Ovary (tissue), 9 donors: ENCODE data around the gene EYA2. TPM values are rescaled to one million over a fixed set of nuclear protein-coding genes. Genes with fewer than 3 reads are reported as not detected.

ENCODE experiments used
- DNase-seq, 5 donors: peaks; one replicate each; pipeline ENCODE4 v3.0.0-alpha.2; 2019 to 2020
- H3K27ac ChIP-seq, 2 donors: fragments of 200-600 bp; one replicate each; pipeline versions ENCODE4 v1.5.1 to v1.8.0; 2019 to 2022
- H3K27me3 ChIP-seq: fragments of 200-600 bp; one replicate; pipeline ENCODE4 v1.8.0; 2022
- H3K36me3 ChIP-seq: fragments of 200-600 bp; sonication (generic); one replicate; pipeline ENCODE4 v1.5.1; 2019
- H3K4me1 ChIP-seq: one replicate; pipeline ENCODE4 v1.8.1; 2013; ENCODE audit warnings: mild to moderate bottlenecking, moderate library complexity; ENCODE audit not compliant: insufficient read depth
- H3K4me3 ChIP-seq: fragments of 200-600 bp; sonication (generic); one replicate; pipeline ENCODE4 v1.5.1; 2017
- H3K9me3 ChIP-seq, 2 donors: fragments of 200-600 bp in 1 of 2; sonication (generic) in 1 of 2; one replicate each; pipeline versions ENCODE4 v1.5.1 to v1.8.1; 2013 to 2019; ENCODE audit warnings: mild to moderate bottlenecking in 1 of 2, moderate library complexity in 1 of 2
- CTCF ChIP-seq, 3 donors: fragments of 450-650 bp in 2 of 3; fragments of 200-600 bp in 1 of 3; IDR thresholded peaks; one replicate each; pipeline versions ENCODE4 v1.5.1 to v1.8.0; 2016 to 2022; ENCODE audit warnings: antibody characterized with exemption in 3 of 3, mild to moderate bottlenecking in 1 of 3
- EP300 ChIP-seq: sonication (generic); formaldehyde crosslinking; IDR thresholded peaks from one replicate; pipeline ENCODE4 v1.6.1; 2017; ENCODE audit warnings: antibody characterized with exemption
- POLR2A ChIP-seq: fragments of 450-650 bp; IDR thresholded peaks from one replicate; pipeline ENCODE4 v1.6.1; 2017; ENCODE audit warnings: antibody characterized with exemption, mild to moderate bottlenecking, moderate library complexity
- whole genome bisulfite sequencing, 3 donors: extraction: QIAGEN DNeasy Blood & Tissue Kit in 1 of 3; methylation state at CpG; one replicate each; pipeline versions ENCODE4 v1.1.5 to v1.1.7; 2013 to 2017; 5-methylcytosine and 5-hydroxymethylcytosine counted together
- intact Hi-C, 4 donors: fragments of 100-400 bp; cut with DNase I; formaldehyde crosslinking; loops; one replicate each; pipeline versions ENCODE4 v1.11.0 to v1.15.1; 2022 to 2023
- polyA plus RNA-seq, 2 donors: library from polyadenylated mRNA; stranded (reverse); fragments of 200-250 nt in 1 of 2; fragments of 350-450 nt in 1 of 2; fragmentation: Illumina TruSeq in 1 of 2; extraction: RNeasy Lipid Tissue Mini Kit (QIAGEN cat#74804) in 1 of 2; gene quantifications; one replicate each; pipeline ENCODE4 v1.2.3, GENCODE V29; 2013 to 2014
- total RNA-seq, 7 donors: library from RNA; depleted of rRNA in 2 of 7; stranded (reverse); fragments of >200 nt in 2 of 7; fragmentation: NEBNext Ultra II Directional in 3 of 7; extraction: Animal tissue kit (Norgen Biotek cat#: 25700) in 3 of 7; gene quantifications; one replicate each; pipeline versions ENCODE4 v1.1.0 to v1.2.4, GENCODE V29; 2016 to 2023
- donor health status: DM: no; HTN: no; CAD: no; lungs with moderate emphysema.
- donor health status: DM: no; HTN: no; CAD: no.
- donor health status: Bipolar disorder and iron deficiency.
- donor health status: DM: yes; HTN: yes; CAD: no.
- donor health status: DM: no; HTN: no; CAD: no.
- donor health status: DM: yes; HTN: yes; CAD: no.

EYA2 gene
- total and polyA plus RNA-seq, 9 donors, result 0.18 to 7.6 (median 1.7) TPM

- no peak for DNase-seq
- WGBS, 3 donors, result 85 to 95% (median 87%) methylated on average over 3 of the region's 3 CpGs
- intact Hi-C loops, result loop anchor here in 2 of 4 donors (5.0 to 10.0 kb wide), 2 partner anchors 407 to 424 kb away; no protein-coding TSS in a partner anchor
- Histone ChIP-seq H3K4me3 (no peak overlapping the region), H3K9me3 (no peaks in the 10 kb centered on the region), H3K36me3 (no peaks in the 10 kb centered on the region), H3K4me1 (no peaks in the 10 kb centered on the region), H3K27ac (no peak overlapping the region), H3K27me3 (no peaks in the 10 kb centered on the region)
- no peak for TF ChIP-seq EP300
- no peak for TF ChIP-seq POLR2A
- TF ChIP-seq CTCF (IDR thresholded peaks at IDR 0.05), result no peak
Measured at GRCh38 chr20:47198254-47198671, 303.6 kb downstream of the EYA2 start.

DNA sequence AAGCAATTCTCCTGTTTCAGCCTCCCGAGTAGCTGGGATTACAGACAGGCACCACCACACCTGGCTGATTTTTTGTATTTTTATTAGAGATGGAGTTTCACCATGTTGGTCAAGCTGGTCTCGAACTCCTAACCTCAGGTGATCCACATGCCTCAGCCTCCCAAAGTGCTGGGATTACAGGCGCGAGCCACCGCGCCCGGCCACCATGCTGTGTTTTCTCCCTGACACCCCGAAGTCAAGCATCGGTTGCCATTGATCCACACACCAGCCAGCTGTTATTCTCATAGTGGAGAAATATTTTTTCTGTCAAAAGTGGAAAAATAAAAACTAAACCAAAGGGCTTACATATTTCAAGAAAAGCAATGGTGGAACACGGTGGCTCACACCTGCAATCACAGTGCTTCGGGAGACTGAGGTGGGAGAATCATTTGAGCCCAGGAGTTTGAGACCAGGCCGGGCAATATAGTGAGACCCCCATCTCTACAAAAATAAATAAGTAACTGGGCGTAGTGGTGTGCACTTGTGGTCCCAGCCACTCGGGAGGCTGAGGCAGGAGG lies 304.4 kb downstream of the EYA2 start:
- intact Hi-C loops, result loop anchor here in 2 of 4 donors (5.0 to 10.0 kb wide), 2 partner anchors 406 to 423 kb away; no protein-coding TSS in a partner anchor
- H3K4me3 ChIP-seq, result no peak overlapping the region
- WGBS, 3 donors, result 90% methylated on average over 14 of the region's 14 CpGs
- H3K27ac ChIP-seq, result no peak overlapping the region
- no peaks in the 10 kb centered on the region for H3K9me3 ChIP-seq
- TF ChIP-seq CTCF (IDR thresholded peaks at IDR 0.05) (no peak), EP300 (no peak), POLR2A (no peak)
- no peaks in the 10 kb centered on the region for H3K4me1 ChIP-seq
- no peaks in the 10 kb centered on the region for H3K36me3 ChIP-seq
- DNase-seq, result no peak
- no peaks in the 10 kb centered on the region for H3K27me3 ChIP-seq

DNA sequence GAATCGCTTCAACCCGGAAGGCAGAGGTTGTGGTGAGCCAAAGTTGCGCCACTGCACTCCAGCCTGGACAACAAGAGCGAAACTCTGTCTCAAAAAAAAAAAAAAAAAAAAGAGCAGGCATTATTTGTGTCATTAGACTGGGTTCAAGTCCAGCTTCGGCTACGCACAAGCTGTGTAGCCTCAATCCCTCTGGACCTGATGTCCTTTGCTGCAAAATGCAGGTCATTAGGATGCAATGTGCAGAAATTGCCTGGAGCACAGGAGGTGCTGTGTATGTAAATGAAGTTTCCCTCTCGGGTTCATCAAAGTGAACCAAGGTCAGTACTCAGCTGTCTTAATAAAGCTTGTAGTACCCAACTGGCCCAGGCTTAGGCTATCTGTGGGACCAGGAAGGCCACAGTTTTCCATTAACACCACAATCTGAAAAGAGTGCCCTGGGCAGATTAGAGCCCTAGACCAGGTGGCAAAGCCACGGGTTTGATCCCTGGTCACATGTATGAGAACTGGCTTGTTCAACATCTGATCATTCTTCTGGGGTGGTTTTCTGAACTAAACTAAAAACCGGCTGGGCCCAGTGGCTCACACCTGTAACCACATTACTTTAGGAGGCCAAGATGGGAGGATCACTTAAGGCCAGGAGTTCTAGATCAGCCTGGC lies 306.6 kb downstream of the EYA2 start:
- H3K27me3 ChIP-seq, result no peaks in the 10 kb centered on the region
- H3K36me3 ChIP-seq, result no peaks in the 10 kb centered on the region
- H3K9me3 ChIP-seq, result no peaks in the 10 kb centered on the region
- no peak for DNase-seq
- no peaks in the 10 kb centered on the region for H3K4me1 ChIP-seq
- TF ChIP-seq CTCF (IDR thresholded peaks at IDR 0.05) (no peak), EP300 (no peak), POLR2A (no peak)
- intact Hi-C loops, result no loop called here
- H3K27ac ChIP-seq, result no peak overlapping the region
- WGBS, 3 donors, result 91 to 92% (median 91%) methylated on average over 9 of the region's 9 CpGs
- no peak overlapping the region for H3K4me3 ChIP-seq

DNA sequence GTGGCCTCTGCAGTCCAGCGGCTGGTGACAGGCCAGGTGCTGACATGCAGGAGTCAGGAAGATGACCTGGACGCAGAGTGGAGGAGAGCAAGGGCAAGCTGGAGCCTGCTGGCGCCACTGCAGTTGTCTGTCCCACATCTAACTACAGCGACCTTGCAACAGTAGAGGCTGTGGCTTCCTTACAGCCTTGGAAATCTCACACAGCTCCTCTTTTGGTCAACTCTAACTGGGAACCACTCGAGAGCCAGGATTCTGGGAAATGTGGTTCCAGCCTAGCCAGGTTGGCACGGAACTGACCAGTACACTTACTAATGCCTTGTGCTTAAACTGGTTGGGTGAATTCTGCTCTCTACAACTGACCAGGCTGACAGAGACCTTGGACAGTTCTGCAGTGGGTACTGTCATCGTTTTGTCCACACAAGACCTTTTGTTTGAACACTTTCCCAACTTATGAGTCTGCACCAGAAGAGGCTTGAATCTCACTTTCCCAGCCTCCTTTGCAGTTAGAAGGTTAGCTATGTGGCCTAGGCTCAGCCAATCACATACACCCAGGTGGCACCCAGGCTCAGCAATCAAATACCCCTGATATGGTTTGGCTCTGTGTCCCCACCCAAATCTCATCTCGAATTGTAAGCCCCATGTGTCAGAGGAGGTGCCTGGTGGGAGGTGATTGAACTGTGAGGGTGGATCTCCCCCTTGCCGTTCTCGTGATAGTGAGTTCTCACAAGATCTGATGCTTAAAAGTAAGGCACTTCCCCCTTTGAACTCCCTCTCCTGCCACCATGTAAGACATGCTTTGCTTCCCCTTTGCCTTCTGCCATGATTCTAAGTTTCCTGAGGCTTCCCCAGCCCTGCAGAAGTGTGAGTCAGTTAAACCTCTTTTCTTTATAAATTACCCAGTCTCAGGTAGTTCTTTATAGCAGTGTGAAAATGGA lies 308.4 kb downstream of the EYA2 start:
- Histone ChIP-seq H3K9me3 (no peaks in the 10 kb centered on the region), H3K27me3 (no peaks in the 10 kb centered on the region), H3K36me3 (no peaks in the 10 kb centered on the region), H3K4me3 (no peak overlapping the region), H3K4me1 (no peaks in the 10 kb centered on the region), H3K27ac (no peak overlapping the region)
- 73 to 77% (median 75%) methylated on average over 10 of the region's 10 CpGs for WGBS, 3 donors
- intact Hi-C loops, result no loop called here
- TF ChIP-seq EP300, result no peak
- TF ChIP-seq CTCF (IDR thresholded peaks at IDR 0.05), result no peak
- no peak for TF ChIP-seq POLR2A
- no peak for DNase-seq
